Renal pelvis (tissue), 4 donors: ENCODE data around the gene GSTM5. TPM values are rescaled to one million over a fixed set of nuclear protein-coding genes. Genes with fewer than 3 reads are reported as not detected.
"Not testable (repeated sequence)": the region's sequence is repeated elsewhere in the genome, so short reads cannot be mapped to it uniquely, and the experiment has no call there.

Source experiments
- DNase-seq: peaks from one replicate; pipeline ENCODE4 v3.0.0-alpha.2; 2013
- polyA plus RNA-seq, 3 donors: library from polyadenylated mRNA; unstranded; fragments of 120-200 nt; gene quantifications; one replicate each; pipeline ENCODE4 v1.2.1, GENCODE V29; 2013; ENCODE audit not compliant: insufficient read length in 3 of 3

GSTM5 gene
- polyA plus RNA-seq, 3 donors: 36.5 to 72.6 (median 71.1) TPM

DNA sequence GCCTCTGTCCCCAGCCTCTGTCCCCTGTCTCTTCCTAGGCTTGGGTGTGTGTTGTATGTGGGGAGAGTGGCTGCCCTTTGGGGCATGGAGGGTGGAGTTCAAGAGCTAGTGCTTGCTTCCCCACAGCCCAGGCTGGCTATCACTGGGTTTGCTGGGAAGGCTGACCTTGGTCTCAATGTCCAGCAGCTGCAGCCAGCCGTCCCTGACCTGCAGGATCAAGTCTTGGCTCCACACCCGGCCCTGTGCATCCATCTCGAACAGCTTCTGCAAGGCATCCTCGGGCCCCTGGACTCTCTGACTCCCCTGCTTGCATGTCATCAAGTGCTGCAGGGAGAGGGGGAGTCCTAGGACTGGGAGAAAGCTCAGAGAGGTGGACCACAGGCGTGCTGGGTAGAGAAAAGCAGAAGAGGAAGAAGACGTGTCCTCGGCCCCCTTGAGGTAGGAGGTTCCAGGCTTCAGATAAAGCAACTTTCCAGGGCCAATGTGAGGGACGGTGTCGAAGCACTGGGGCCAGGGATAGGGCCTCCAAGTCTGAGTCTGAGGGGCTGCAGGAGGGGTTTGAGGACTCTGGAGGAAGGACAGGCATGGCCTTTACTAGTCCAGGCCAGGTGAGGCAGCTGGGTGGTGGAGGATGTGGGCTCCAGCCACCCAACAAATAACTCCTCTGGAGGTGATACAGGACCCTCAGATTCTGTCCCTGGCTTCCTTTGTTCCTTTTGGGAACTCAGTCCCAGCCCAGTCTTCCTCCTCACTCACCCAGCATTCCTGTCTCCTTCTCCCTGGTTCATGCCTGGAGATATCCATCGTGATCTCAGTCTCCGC is 47.7 kb downstream of the GSTM5 start:
- DNase-seq: no peak

DNA sequence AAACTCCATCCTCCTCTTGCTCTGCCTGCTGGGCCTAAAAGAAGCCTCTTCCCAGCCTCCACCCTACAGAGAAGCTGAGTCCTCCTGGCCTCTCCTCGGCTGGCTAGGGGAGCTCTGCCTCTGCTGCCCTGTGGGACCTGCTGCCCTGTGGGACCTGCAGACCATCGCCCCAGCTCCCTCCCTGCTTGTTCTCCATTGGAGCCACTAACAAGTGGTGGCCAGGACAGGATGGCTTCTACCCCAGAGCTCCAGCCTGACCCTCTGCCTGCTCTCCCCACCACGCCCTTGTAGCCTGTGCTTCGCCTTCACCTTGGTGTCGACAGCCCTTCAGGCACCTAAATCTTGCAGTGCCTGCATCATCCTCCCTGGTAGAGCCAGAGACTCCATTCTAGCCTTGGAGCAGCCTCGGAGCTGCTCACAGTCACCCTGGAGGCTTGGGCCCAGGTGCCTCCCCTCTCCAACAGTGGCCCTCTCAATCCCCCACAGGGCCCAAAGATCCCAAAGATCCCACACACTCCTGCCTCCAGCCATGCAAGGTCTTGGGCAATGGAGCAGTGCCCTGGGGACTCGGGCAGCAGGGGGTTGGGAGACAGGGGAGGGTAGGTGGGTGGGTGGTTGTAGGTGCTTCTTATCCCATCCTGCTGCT is 48.7 kb downstream of the GSTM5 start:
- no peak for DNase-seq

DNA sequence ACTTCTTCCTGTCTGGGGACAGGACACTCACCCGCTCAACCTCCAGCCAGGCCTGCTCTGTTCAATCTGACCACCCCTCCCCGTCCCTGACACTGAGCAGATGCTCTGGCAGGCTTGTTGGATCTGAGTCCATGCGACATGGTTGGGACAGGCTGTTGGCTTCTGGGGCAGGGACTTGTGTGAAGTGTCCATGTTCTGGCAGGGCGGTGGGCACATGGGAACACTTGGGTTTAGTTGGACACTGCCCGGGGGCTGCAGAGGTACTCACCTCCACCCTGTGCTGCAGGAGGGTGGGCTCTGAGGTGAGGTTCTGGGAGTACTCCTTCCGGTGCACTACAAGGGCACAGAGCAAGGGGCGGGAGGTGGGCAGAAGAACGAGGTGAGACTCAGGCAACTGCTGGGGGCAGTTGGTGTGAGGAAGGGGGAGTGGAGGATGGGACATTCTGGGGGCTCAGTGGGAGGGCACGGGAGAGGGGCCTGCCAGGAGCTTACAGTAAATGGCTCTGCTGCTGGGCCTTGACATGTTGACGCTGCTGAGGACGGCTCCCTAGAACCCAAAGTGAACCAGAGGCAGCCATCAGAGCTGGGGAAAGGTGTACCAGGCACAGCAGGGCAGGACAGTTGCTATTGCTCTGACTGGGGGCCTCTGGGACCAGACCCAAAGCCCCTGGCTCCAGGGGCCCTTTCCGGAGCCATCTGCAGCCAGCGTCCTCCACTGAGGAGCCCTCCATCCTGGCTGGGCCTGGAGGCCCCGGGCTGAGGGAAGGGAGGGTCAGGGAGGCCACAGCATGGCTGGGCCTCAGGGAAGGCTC is 49.4 kb downstream of the GSTM5 start:
- no peak for DNase-seq

DNA sequence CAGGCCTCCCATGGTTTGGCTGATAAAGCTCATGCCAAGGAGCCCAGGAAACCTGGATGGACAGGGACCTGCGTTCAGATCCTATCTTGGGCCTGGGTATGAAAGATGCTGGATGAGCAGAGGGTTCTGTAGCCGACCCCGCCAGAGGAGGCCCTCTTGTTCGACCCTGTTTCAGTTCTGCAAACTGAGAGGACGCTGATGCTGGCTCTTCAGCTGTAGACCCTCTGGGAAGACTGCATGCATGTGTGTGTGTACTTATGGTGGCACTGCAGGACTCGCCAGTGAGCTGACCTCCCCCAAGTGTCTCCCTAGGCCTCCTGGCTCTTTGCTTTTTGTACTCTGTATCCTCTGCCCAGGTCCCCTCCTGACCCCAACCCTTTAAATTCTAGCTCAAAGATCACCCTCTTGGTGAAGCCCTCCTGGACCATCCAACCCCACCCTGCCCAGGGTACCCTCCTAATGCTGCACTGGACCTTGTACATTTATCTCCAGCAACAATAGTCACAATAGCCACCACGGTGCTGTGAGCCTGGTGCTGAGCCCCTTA is 50.1 kb downstream of the GSTM5 start:
- DNase-seq: no peak

DNA sequence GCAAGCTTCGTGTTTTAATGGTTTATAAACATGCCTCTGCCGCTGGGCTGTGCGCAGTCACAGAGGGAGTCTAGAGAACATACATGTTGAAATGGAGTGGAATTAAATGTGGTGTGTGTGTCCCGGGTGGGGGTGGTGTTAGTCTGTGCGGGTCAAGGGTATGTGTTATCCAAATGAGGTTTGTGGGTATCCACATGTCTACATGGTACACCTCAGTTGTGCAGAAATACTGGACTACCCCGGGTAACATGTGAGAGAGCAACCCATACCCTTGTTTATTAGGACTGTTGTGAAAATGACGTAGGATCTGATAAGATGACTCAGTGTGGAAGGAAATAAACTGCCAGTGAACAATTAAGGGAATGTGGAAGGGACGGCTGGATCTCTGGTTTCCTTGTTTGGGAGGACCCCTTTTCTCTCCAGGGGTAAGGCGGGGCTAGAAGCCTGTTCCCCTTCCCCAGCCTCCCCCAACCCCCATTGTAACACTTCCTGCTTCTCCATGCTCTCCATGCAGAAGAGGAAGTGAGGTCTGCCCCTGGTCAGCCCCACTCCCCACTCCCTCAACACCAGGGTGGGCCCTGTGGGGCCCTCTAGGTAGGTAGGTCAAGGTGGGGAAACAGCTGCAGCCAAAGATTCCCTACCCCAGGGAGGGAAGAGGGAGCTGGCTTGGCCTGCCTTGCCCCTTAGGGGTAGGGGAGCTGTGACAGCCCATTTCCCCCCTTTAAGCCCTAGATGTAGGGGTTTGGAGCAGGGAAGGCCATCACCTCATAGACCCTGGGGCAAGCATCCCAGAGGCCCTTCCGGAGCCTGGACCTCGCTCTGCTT is 51.0 kb downstream of the GSTM5 start:
- DNase-seq: no peak

DNA sequence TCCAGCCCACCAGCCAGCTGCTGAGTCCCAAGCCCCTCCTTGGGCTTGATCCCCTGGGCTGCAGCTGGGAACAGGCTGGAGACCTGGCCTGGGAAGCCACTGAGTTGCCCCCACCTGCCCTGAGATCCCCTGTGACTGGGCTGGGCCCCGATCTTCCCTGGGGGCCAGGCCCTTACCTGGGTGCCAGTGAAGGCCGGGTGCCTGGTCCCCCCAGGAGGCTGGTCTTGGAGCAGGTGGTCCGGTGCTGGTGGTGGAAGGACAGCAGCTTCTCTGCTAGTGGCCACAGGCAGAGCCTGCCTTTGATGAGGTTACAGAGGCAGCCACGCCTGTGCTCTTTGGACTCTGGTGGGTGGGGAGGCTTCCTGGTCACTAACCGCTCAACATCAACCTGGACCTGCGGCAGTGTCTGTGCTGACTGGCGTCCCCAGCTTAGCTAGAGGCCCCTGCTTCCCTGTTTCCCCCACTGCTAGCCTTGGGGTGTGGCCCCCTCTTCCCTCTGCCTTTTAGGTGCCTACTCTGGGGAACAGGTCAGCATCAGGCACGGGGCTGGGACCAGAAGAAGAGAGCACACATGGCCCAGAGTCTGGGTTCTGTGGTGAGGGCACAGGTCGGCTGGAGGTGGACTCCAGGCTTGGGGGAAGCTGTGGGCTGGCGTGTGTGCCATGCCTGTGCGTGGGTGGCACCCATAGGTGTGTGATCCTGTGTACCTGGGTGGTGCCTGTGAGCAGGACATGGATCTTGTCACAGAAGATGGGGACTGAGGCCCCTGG is 51.8 kb downstream of the GSTM5 start, which contains the start of gene EPS8L3:
Gene EPS8L3, minus strand, starts transcription at position 278 of the 770 bp plus-strand sequence. CDS start 2,174 bp downstream, outside the sequence.
- DNase-seq: no peak

DNA sequence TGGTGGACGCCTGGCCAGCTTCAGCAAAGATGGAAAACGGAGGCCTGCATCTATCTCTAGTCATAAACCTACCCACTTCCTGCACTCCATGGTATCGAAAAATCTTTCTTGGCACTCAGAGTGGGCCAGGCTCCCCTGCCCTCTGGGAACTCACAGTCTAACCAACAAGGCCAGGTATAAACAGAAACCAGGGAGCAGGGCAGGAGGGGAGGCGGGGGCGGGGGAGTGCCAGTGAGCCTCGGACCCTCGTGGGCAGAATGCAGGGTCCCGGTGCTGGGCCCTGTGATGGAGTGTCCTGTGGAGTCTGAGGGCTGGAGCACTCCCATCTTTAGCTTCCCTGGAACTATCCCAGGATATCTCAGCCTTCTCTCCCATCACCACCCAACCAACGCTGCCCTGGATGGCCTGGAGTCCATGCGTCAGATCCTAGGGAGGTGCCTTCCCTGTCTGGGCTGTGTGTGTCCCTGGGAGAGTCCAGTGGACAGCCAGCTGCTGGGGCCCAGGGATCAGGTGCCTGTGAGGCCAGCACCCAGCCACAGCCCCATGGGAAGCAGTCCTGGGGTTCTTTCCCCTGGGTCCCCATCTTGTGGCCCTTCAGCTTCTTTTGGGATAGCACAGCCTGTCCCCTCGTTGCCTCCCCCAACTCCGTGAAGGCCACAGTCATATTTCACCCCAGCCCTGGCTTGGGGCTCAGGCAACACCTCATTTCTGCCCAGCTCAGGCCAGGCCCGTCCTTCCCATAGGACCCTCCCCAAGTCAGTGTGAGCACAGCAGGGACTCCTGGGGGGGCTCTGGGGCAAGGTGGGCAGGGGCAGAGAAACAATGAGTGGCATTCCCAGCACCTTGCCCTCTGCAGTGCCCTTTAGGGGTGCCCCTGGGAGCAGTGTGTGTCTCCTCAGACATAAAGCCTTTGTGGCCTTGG is 52.8 kb downstream of the GSTM5 start:
- no peak for DNase-seq

DNA sequence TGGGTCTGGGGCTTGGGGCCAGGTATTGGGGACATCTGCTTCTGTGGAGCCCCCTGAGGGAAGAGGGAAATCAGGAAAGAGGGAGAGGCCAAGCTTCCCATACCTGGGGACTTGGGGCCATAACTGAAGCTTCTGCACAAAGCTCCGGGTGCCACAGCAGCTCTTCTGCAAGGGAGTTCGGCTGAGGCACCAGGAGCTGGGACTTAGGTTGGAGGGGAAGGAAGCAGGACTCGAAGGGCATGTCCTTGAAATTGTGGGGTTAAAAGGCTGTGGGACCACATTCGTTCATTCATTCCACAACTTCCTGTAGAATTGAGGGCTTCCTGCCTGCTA is 53.4 kb downstream of the GSTM5 start:
- no peak for DNase-seq

DNA sequence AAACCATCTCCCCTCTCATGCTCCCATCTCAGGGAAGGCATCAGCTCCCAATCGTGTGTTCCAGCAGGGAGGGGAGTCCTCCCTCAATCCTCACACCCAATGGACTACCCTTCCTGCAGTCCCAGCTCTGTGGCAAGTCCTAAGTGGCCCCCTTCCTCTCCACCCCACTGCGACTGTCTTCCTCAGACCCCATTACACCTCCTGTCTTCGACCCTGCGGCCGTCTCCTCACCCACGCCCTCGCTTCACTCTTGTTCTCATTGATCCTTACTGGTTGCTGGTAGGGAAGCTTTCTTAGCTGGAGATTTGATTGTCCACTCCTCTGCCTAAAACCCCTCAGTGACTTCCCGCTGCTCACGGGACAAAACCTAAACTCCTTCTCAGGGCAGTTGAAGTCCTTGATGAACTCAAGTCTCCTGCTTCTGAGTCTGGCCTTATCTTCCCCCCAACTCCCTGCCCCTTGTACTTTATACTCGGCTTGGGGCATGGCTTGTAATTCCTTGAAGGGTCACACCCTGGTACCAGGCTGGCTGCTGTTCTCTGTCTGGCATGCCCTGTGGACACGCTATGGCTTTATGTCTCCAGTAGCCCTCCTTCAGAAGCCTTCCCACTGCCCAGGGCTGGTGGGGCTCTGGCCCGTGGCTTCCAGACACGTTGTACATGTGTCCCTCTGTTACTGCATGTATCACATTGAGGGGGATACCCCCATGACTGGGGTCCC is 54.0 kb downstream of the GSTM5 start:
- DNase-seq: no peak

DNA sequence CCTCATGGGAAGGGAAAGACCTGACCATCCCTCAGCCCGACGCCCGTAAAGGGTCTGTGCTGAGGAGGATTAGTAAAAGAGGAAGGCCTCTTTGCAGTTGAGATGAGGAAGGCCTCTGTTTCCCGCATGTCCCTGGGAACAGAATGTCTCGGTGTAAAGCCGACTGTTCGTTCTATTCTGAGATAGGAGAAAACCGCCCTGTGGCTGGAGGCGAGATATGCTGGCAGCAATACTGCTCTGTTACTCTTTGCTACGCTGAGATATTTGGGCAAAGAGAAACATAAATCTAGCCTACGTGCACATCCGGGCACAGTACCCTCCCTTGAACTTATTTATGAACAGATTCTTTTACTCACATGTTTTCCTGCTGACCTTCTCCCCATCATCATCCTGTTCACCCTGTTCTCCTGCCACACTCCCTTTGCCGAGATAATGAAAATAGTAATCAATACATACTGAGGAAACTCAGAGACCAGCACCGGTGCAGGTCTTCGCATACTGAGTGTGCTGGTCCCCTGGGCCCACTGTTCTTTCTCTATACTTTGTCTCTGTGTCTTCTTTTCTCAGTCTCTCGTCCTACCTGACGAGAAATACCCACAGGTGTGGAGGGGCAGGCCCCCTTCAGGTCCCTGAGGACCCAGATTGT is 55.1 kb downstream of the GSTM5 start:
- not testable (repeated sequence) for DNase-seq

Other genes starting within 250 kb of the GSTM5 start
- gene SYPL2, start 245.7 kb upstream of the GSTM5 start, polyA plus RNA-seq: 10 to 100 TPM in 1 of 3 donors, 1 to 10 TPM in 2; 8.3 to 13.1 (median 9.4) TPM
- 10 to 100 TPM; 11.4 to 13.1 (median 12.0) TPM for gene ATXN7L2, start 228.3 kb upstream of the GSTM5 start, polyA plus RNA-seq
- 10 to 100 TPM in 2 of 3 donors, 1 to 10 TPM in 1; 9.7 to 14.0 (median 10.6) TPM for gene CYB561D1, start 218.2 kb upstream of the GSTM5 start, polyA plus RNA-seq
- 1 to 10 TPM; 6.6 to 8.1 (median 7.5) TPM for gene AMIGO1, start 202.5 kb upstream of the GSTM5 start, polyA plus RNA-seq
- 1 to 10 TPM in 1 of 3 donors, under 1 TPM in 2; 0.18 to 1.4 (median 0.75) TPM for gene GPR61, start 172.4 kb upstream of the GSTM5 start, polyA plus RNA-seq
- 10 to 100 TPM; 10.9 to 11.7 (median 11.4) TPM for gene GNAI3, start 163.6 kb upstream of the GSTM5 start, polyA plus RNA-seq
- gene GNAT2, start 92.6 kb upstream of the GSTM5 start, polyA plus RNA-seq: under 1 TPM in 1 of 3 donors, not detected in 2; 0.20 TPM
- 10 to 100 TPM; 51.2 to 63.8 (median 53.6) TPM for gene AMPD2, start 92.4 kb upstream of the GSTM5 start, polyA plus RNA-seq
- gene GSTM4, start 56.2 kb upstream of the GSTM5 start, polyA plus RNA-seq: 10 to 100 TPM; 57.9 to 60.4 (median 59.3) TPM
- gene GSTM2, start 44.2 kb upstream of the GSTM5 start, polyA plus RNA-seq: 100 to 1,000 TPM; 195 to 277 (median 231) TPM
- gene GSTM1, start 24.4 kb upstream of the GSTM5 start, polyA plus RNA-seq: 100 to 1,000 TPM in 2 of 3 donors, 1 to 10 TPM in 1; 2.3 to 121 (median 105) TPM
- 100 to 1,000 TPM; 160 to 233 (median 205) TPM for gene GSTM3, start 28.8 kb downstream of the GSTM5 start, polyA plus RNA-seq
- gene EPS8L3, start 51.7 kb downstream of the GSTM5 start, polyA plus RNA-seq: 1 to 10 TPM in 2 of 3 donors, under 1 TPM in 1; 0.38 to 1.6 (median 1.4) TPM
- 1 to 10 TPM; 6.9 to 9.4 (median 8.1) TPM for gene CSF1, start 198.6 kb downstream of the GSTM5 start, polyA plus RNA-seq